ENCODE measurements around the gene ZBTB9.

The ZBTB9 gene

GRCh38 chr6:33497157-33497556 lies 42.8 kb downstream of the ZBTB9 start:
- H3K36me3 ChIP-seq (ENCODE audit: low read length) = no peaks in the 10 kb centered on the region
- H3K4me2 ChIP-seq (ENCODE audit: low read depth, low read length, poor library complexity, severe bottlenecking) = no peak overlapping the region
- no peaks in the 10 kb centered on the region for H4K20me1 ChIP-seq (ENCODE audit: low read depth, low read length)
- no peak overlapping the region for H3K4me3 ChIP-seq (ENCODE audit: insufficient read depth, low read length, poor library complexity, severe bottlenecking)
- H3K9ac ChIP-seq (ENCODE audit: low read length) = no peak overlapping the region
- no peaks in the 10 kb centered on the region for H3K27me3 ChIP-seq (ENCODE audit: low read length)
- H3K9me2 ChIP-seq (replicated peaks; ENCODE audit: insufficient read depth, low read length) = no peaks in the 10 kb centered on the region
- H2AFZ ChIP-seq (ENCODE audit: low read depth, low read length, severe bottlenecking) = no peak overlapping the region
- H3F3A ChIP-seq (ENCODE audit: insufficient read depth) = no peaks in the 10 kb centered on the region
- 0 out of 2 replicates have a peak, but pooled peaks cover 4% of the 10 kb centered on the region for H3K9me3 ChIP-seq (ENCODE audit: insufficient read depth, low read length)
- TF ChIP-seq CTCF (IDR thresholded peaks at IDR 0.05; ENCODE audit: insufficient read depth, low read length, poor library complexity, severe bottlenecking) (no peak), EZH2phosphoT487 (conservative IDR thresholded peaks at IDR 0.05; ENCODE audit: low read length) (no peak)
- no peaks in the 10 kb centered on the region for H3K79me2 ChIP-seq (ENCODE audit: insufficient read depth, low read length)
- H3K27ac ChIP-seq (ENCODE audit: low read depth, low read length) = no peak overlapping the region

GRCh38 chr6:33502486-33502885 lies 48.1 kb downstream of the ZBTB9 start:
- H3K9me3 ChIP-seq (ENCODE audit: insufficient read depth, low read length) = 0 out of 2 replicates have a peak, but pooled peaks cover 4% of the 10 kb centered on the region
- no peak overlapping the region for H3K4me2 ChIP-seq (ENCODE audit: low read depth, low read length, poor library complexity, severe bottlenecking)
- H3K79me2 ChIP-seq (ENCODE audit: insufficient read depth, low read length) = no peaks in the 10 kb centered on the region
- no peaks in the 10 kb centered on the region for H4K20me1 ChIP-seq (ENCODE audit: low read depth, low read length)
- H3K4me3 ChIP-seq (ENCODE audit: insufficient read depth, low read length, poor library complexity, severe bottlenecking) = no peak overlapping the region
- no peaks in the 10 kb centered on the region for H3K36me3 ChIP-seq (ENCODE audit: low read length)
- TF ChIP-seq EZH2phosphoT487 (conservative IDR thresholded peaks at IDR 0.05; ENCODE audit: low read length) (no peak), CTCF (IDR thresholded peaks at IDR 0.05; ENCODE audit: insufficient read depth, low read length, poor library complexity, severe bottlenecking) (no peak)
- H3K9me2 ChIP-seq (replicated peaks; ENCODE audit: insufficient read depth, low read length) = no peaks in the 10 kb centered on the region
- H2AFZ ChIP-seq (ENCODE audit: low read depth, low read length, severe bottlenecking) = no peak overlapping the region
- no peaks in the 10 kb centered on the region for H3K27me3 ChIP-seq (ENCODE audit: low read length)
- H3F3A ChIP-seq (ENCODE audit: insufficient read depth) = no peaks in the 10 kb centered on the region
- H3K9ac ChIP-seq (ENCODE audit: low read length) = no peak overlapping the region
- no peak overlapping the region for H3K27ac ChIP-seq (ENCODE audit: low read depth, low read length)

- H3K4me2 ChIP-seq (ENCODE audit: low read depth, low read length, poor library complexity, severe bottlenecking) = no peak overlapping the region
- H3K9ac ChIP-seq (ENCODE audit: low read length) = no peak overlapping the region
- H3K27ac ChIP-seq (ENCODE audit: low read depth, low read length) = no peak overlapping the region
- no peaks in the 10 kb centered on the region for H4K20me1 ChIP-seq (ENCODE audit: low read depth, low read length)
- no peaks in the 10 kb centered on the region for H3K9me3 ChIP-seq (ENCODE audit: insufficient read depth, low read length)
- H2AFZ ChIP-seq (ENCODE audit: low read depth, low read length, severe bottlenecking) = no peak overlapping the region
- no peaks in the 10 kb centered on the region for H3K36me3 ChIP-seq (ENCODE audit: low read length)
- no peaks in the 10 kb centered on the region for H3K79me2 ChIP-seq (ENCODE audit: insufficient read depth, low read length)
- H3K27me3 ChIP-seq (ENCODE audit: low read length) = no peaks in the 10 kb centered on the region
- TF ChIP-seq CTCF (IDR thresholded peaks at IDR 0.05; ENCODE audit: insufficient read depth, low read length, poor library complexity, severe bottlenecking) = no peak
- no peak for TF ChIP-seq EZH2phosphoT487 (conservative IDR thresholded peaks at IDR 0.05; ENCODE audit: low read length)
- H3K9me2 ChIP-seq (replicated peaks; ENCODE audit: insufficient read depth, low read length) = no peaks in the 10 kb centered on the region
- no peaks in the 10 kb centered on the region for H3F3A ChIP-seq (ENCODE audit: insufficient read depth)
- H3K4me3 ChIP-seq (ENCODE audit: insufficient read depth, low read length, poor library complexity, severe bottlenecking) = no peak overlapping the region
Observed at GRCh38 chr6:33504486-33504885, 50.1 kb downstream of the ZBTB9 start.
